ENCODE results near the gene GNAS.

GRCh38 chr20:58839474-58839874 is 13.0 kb upstream of the GNAS start:
- TF ChIP-seq GATA3 (IDR thresholded peaks at IDR 0.05; ENCODE audit: low read depth, low read length) (no peak), GATA2 (IDR thresholded peaks at IDR 0.05; ENCODE audit: low read depth, low read length) (no peak)
